Neural crest cell (in vitro differentiated cells): ENCODE measurements around the gene SKIC2. TPM values are rescaled to one million over a fixed set of nuclear protein-coding genes. Genes with fewer than 3 reads are reported as not detected.
A peak's percentile ranks its signal among the peaks of the same experiment; 100 is the strongest.

ENCODE experiments used
- DNase-seq: peaks from one replicate; pipeline ENCODE4 v3.0.0; 2021; ENCODE audit warnings: low read depth, mixed read lengths, low spot score
- H3K27ac Mint-ChIP-seq: one replicate; pipeline ENCODE4 v1.8.0; 2021; ENCODE audit warnings: mild to moderate bottlenecking, mixed read lengths; ENCODE audit not compliant: unreplicated experiment
- H3K27me3 Mint-ChIP-seq: 2 replicates; pipeline ENCODE4 v1.8.0; 2021; ENCODE audit warnings: low read depth, mild to moderate bottlenecking, mixed read lengths
- H3K36me3 Mint-ChIP-seq: 2 replicates; pipeline ENCODE4 v1.8.0; 2021; ENCODE audit warnings: low read depth, mild to moderate bottlenecking, mixed read lengths
- H3K4me1 Mint-ChIP-seq: 2 replicates; pipeline ENCODE4 v1.8.0; 2021; ENCODE audit warnings: mixed read lengths
- H3K4me3 Mint-ChIP-seq: one replicate; pipeline ENCODE4 v1.8.0; 2021; ENCODE audit warnings: mild to moderate bottlenecking, mixed read lengths
- H3K9me3 Mint-ChIP-seq: 2 replicates; pipeline ENCODE4 v1.8.0; 2021; ENCODE audit warnings: mixed read lengths
- total RNA-seq: library from RNA; stranded (reverse); gene quantifications from 2 replicates; pipeline ENCODE4 v1.2.1, GENCODE V29; 2021
- TF ChIP-seq, protein P1 (sequence below): fragments of 200-600 bp; sonication (generic); conservative IDR thresholded peaks from 2 replicates; pipeline ENCODE4 v1.5.0; 2021; ENCODE audit warnings: antibody characterized with exemption, mild to moderate bottlenecking

SKIC2 gene
- total RNA-seq, 1 donor from 2014 or later = 88.7 TPM

DNA sequence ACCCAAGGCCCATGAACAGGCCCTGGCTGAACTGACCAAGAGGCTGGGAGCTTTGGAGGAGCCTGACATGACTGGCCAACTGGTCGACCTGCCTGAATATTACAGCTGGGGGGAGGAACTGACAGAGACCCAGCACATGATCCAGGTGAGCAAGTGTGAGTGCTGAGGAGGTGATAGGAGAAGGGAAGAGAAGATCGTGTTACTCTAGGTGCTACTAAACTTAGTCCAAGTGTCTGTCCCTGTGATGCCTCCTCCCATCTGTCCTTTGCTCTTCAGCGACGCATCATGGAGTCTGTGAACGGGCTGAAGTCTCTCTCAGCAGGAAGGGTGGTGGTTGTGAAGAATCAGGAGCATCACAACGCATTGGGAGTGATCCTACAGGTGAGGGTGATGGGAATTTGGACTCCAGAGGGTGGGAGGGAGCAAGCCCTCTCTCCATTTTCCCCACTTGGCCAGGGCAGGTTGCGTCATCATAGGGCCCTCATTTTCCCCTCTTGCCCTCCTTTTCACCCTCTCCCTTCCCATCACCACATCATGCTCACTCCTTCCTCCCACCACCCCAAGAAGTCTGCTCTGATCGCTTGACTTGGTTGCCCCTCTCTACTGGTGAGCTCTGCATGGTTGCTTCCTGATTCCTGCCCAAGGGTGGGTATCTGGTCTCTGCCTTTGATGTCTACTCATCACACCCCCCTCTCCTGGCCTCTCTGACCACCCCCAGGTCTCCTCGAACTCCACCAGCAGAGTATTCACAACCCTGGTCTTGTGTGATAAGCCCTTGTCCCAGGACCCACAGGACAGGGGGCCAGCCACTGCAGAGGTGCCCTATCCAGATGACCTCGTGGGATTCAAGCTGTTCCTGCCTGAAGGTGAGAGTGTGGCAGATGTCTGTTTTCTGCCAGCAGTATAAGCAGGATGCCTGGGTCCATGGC, 8.3 kb downstream of the SKIC2 start:
- H3K27me3 Mint-ChIP-seq = no peaks in the 10 kb centered on the region
- no peak for DNase-seq
- H3K9me3 Mint-ChIP-seq = no peaks in the 10 kb centered on the region
- peaks cover 16% of the 10 kb centered on the region for H3K4me1 Mint-ChIP-seq
- H3K36me3 Mint-ChIP-seq = peaks cover 9% of the 10 kb centered on the region
- no peak overlapping the region for H3K27ac Mint-ChIP-seq
- H3K4me3 Mint-ChIP-seq = peak overlapping the region; percentile 31
- TF ChIP-seq, protein P1, sequence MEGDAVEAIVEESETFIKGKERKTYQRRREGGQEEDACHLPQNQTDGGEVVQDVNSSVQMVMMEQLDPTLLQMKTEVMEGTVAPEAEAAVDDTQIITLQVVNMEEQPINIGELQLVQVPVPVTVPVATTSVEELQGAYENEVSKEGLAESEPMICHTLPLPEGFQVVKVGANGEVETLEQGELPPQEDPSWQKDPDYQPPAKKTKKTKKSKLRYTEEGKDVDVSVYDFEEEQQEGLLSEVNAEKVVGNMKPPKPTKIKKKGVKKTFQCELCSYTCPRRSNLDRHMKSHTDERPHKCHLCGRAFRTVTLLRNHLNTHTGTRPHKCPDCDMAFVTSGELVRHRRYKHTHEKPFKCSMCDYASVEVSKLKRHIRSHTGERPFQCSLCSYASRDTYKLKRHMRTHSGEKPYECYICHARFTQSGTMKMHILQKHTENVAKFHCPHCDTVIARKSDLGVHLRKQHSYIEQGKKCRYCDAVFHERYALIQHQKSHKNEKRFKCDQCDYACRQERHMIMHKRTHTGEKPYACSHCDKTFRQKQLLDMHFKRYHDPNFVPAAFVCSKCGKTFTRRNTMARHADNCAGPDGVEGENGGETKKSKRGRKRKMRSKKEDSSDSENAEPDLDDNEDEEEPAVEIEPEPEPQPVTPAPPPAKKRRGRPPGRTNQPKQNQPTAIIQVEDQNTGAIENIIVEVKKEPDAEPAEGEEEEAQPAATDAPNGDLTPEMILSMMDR = no peak

DNA sequence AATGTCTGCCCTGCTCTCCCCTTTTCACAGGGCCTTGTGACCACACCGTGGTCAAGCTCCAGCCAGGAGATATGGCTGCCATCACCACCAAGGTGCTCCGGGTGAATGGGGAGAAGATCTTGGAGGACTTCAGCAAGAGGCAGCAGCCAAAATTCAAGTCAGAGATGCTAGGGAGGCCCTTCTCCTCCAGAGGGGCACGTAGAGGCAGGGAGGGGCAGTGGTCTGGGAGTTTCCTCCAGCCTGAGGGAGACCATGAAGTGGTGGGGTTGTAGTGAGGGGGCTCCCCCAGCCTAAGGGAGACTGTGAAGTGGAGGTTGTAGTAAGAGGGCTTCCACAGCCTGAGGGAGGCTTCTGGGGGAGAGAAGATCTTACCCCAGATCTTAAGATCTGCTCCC, 8.9 kb downstream of the SKIC2 start:
- DNase-seq = no peak
- H3K4me3 Mint-ChIP-seq = peak overlapping the region; percentile 44
- peaks cover 23% of the 10 kb centered on the region for H3K4me1 Mint-ChIP-seq
- no peaks in the 10 kb centered on the region for H3K9me3 Mint-ChIP-seq
- no peaks in the 10 kb centered on the region for H3K27me3 Mint-ChIP-seq
- H3K27ac Mint-ChIP-seq = no peak overlapping the region
- H3K36me3 Mint-ChIP-seq = peaks cover 11% of the 10 kb centered on the region
- TF ChIP-seq, protein P1 = no peak

DNA sequence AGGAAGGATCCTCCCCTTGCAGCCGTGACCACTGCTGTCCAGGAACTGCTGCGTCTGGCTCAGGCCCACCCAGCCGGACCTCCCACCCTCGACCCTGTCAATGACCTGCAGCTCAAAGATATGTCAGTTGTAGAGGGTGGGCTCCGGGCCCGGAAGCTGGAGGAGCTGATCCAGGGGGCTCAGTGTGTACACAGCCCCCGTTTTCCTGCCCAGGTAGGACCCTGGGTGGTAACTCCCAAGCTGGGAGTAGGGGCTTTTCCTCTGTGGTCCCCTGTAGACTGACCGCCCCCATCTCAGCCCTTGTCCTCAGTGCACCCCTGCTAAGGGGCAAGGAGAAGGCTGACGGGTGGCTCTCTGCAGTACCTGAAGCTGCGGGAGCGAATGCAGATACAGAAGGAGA, 9.4 kb downstream of the SKIC2 start:
- Mint-ChIP-seq H3K27ac (no peak overlapping the region), H3K4me1 (peaks cover 27% of the 10 kb centered on the region), H3K4me3 (peak overlapping the region; percentile 44), H3K9me3 (no peaks in the 10 kb centered on the region), H3K36me3 (peaks cover 13% of the 10 kb centered on the region), H3K27me3 (no peaks in the 10 kb centered on the region)
- DNase-seq = no peak
- TF ChIP-seq, protein P1 = no peak

DNA sequence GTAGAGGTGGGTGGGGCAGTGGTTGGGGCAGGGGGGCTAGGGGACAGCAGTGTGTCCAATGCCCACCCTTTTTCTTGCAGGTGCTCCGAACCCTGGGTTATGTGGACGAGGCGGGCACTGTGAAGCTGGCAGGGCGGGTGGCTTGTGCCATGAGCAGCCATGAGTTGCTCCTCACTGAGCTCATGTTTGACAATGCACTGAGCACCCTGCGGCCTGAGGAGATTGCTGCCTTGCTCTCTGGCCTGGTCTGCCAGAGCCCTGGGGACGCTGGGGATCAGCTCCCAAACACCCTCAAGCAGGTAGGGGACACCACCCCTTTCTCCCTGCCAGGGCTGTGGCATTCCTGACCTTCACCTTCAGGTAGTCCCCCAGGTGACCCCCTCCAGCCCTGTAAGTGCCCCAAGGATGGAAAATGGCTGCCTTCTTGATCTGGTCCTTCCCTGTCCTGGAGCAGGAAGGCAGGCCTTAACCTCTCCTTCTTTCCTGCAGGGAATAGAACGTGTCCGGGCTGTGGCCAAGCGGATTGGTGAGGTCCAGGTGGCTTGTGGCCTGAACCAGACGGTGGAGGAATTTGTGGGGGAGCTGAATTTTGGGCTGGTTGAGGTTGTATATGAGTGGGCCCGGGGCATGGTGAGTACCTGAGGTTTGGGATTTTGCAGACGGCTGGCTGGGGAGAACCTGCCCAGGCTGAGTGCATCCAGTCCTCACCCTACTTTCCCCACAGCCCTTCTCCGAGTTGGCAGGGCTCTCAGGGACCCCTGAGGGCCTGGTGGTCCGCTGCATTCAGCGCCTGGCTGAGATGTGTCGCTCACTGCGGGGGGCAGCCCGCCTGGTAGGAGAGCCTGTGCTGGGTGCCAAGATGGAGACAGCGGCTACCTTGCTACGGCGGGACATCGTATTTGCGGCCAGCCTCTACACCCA, 10.1 kb downstream of the SKIC2 start:
- H3K27ac Mint-ChIP-seq = peak overlapping the region; percentile 75
- no peaks in the 10 kb centered on the region for H3K9me3 Mint-ChIP-seq
- TF ChIP-seq, protein P1 = no peak
- H3K27me3 Mint-ChIP-seq = no peaks in the 10 kb centered on the region
- H3K4me1 Mint-ChIP-seq = peaks cover 33% of the 10 kb centered on the region
- H3K4me3 Mint-ChIP-seq = peak overlapping the region; percentile 100
- peaks cover 15% of the 10 kb centered on the region for H3K36me3 Mint-ChIP-seq
- no peak for DNase-seq

DNA sequence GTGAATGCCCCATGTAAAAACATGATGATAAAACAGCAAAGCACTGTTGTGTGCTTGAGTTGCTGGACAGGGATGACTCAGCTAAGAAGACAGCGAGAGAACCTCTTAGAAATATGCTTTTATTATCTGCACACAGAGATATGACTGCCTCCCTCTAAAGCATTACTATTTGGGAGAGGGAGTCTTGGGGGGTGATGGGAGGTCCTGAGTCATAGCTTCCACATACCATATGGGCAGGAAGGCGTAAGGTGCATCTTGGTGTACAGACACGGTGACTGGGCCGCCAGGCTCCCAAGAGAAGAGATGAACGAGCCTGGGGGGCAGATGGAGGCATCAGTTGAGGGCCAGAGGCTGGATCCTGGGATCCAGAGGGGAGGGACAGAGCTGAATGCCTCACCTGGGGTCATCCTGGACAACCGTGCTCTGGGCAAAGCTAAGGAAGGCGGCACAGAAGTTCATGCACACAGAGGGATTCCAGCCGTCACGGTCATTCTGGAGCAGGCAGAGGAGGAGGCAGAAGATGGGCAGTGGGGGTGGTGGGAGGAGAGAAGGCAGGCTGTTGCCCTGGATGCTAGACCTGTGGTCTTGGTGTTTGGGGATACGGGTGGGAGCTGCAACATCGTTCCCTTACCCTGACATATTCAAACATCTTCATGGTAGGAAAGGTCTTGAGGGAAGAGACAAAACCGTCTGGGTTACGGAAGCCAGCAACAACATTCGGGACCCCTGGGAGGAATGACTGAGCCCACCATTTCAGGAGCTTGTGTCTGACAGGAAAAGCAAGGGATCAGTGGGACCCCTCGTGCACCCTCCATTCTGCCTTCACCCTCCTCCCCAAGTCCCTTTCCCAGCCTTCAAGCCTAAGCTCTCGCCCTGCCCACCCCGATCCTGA, 11.0 kb downstream of the SKIC2 start:
- TF ChIP-seq, protein P1 = no peak
- H3K27ac Mint-ChIP-seq = peak overlapping the region; percentile 81
- DNase-seq = no peak
- no peaks in the 10 kb centered on the region for H3K9me3 Mint-ChIP-seq
- H3K27me3 Mint-ChIP-seq = no peaks in the 10 kb centered on the region
- peaks cover 33% of the 10 kb centered on the region for H3K4me1 Mint-ChIP-seq
- peaks cover 21% of the 10 kb centered on the region for H3K36me3 Mint-ChIP-seq
- peak overlapping the region; percentile 100 for H3K4me3 Mint-ChIP-seq
